Measurements from ENCODE around the gene NPAS3. TPM values are rescaled to one million over a fixed set of nuclear protein-coding genes. Genes with fewer than 3 reads are reported as not detected.
A peak's percentile ranks its signal among the peaks of the same experiment; 100 is the strongest.

The NPAS3 gene
- total RNA-seq, 1 donor from 2014 or later = 6.1 TPM

GRCh38 chr14:32934073-32934880, 4.4 kb upstream of the NPAS3 start:
- DNase-seq (ENCODE audit: low spot score, unreplicated experiment) = peak; percentile 29
- TF ChIP-seq, protein P1, sequence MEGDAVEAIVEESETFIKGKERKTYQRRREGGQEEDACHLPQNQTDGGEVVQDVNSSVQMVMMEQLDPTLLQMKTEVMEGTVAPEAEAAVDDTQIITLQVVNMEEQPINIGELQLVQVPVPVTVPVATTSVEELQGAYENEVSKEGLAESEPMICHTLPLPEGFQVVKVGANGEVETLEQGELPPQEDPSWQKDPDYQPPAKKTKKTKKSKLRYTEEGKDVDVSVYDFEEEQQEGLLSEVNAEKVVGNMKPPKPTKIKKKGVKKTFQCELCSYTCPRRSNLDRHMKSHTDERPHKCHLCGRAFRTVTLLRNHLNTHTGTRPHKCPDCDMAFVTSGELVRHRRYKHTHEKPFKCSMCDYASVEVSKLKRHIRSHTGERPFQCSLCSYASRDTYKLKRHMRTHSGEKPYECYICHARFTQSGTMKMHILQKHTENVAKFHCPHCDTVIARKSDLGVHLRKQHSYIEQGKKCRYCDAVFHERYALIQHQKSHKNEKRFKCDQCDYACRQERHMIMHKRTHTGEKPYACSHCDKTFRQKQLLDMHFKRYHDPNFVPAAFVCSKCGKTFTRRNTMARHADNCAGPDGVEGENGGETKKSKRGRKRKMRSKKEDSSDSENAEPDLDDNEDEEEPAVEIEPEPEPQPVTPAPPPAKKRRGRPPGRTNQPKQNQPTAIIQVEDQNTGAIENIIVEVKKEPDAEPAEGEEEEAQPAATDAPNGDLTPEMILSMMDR (IDR thresholded peaks at IDR 0.05; ENCODE audit: unreplicated experiment) = no peak
- Mint-ChIP-seq H3K27ac (peak overlapping the region; percentile 86), H3K4me1 (ENCODE audit: low read depth) (peaks cover 14% of the 10 kb centered on the region), H3K36me3 (ENCODE audit: insufficient read depth) (no peaks in the 10 kb centered on the region), H3K4me3 (ENCODE audit: low read depth) (peak overlapping the region; percentile 73), H3K27me3 (peaks cover 85% of the 10 kb centered on the region), H3K9me3 (ENCODE audit: low read depth) (no peaks in the 10 kb centered on the region)

DNA sequence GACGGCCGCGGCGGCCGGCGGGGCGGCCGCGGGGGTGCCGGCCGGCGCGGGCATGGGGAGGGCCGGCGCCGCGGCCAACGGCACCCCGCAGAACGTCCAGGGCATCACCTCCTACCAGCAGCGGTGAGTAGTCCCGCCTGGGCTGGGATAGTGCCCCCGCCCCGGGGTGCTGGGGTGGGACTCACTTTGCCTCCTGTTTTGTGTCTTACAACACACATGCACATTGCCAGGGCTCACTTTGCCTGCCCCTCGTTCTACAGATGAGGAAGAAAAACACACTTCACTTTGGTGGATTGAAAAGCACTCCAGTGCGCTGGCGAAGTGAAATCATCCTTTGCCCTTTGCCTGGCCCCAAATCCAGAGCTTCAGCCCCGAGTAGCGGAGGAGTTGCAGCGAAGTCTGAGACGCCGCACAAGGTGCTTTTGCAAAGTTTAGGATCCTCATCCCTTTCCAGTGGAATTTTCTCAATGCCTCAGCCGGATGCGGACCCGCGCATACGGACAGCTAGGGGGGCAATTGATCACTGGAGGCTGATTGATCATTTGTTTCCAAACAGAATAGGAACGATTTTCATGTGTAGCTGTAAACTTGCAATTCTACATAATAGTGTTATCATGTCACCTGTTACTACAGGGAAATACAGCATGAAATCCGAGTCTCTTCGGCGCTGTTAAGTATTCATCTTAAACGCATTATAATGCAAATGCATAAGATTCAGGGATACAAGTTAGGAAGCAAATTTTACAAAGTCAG, 3.6 kb upstream of the NPAS3 start:
- DNase-seq (ENCODE audit: low spot score, unreplicated experiment) = no peak
- Mint-ChIP-seq H3K9me3 (ENCODE audit: low read depth) (no peaks in the 10 kb centered on the region), H3K4me3 (ENCODE audit: low read depth) (peak overlapping the region; percentile 68), H3K27ac (peak overlapping the region; percentile 13), H3K36me3 (ENCODE audit: insufficient read depth) (no peaks in the 10 kb centered on the region), H3K4me1 (ENCODE audit: low read depth) (peaks cover 16% of the 10 kb centered on the region), H3K27me3 (peaks cover 79% of the 10 kb centered on the region)
- TF ChIP-seq, protein P1 (IDR thresholded peaks at IDR 0.05; ENCODE audit: unreplicated experiment) = no peak

- peak overlapping the region; percentile 82 for H3K4me3 Mint-ChIP-seq (ENCODE audit: low read depth)
- H3K9me3 Mint-ChIP-seq (ENCODE audit: low read depth) = no peaks in the 10 kb centered on the region
- H3K36me3 Mint-ChIP-seq (ENCODE audit: insufficient read depth) = no peaks in the 10 kb centered on the region
- peak; percentile 65 for DNase-seq (ENCODE audit: low spot score, unreplicated experiment)
- peaks cover 15% of the 10 kb centered on the region for H3K4me1 Mint-ChIP-seq (ENCODE audit: low read depth)
- TF ChIP-seq, protein P1 (IDR thresholded peaks at IDR 0.05; ENCODE audit: unreplicated experiment) = no peak
- H3K27ac Mint-ChIP-seq = peak overlapping the region; percentile 98
- peaks cover 62% of the 10 kb centered on the region for H3K27me3 Mint-ChIP-seq
Observed at GRCh38 chr14:32939254-32940065, 781 bp downstream of the NPAS3 start.

- Mint-ChIP-seq H3K9me3 (ENCODE audit: low read depth) (no peaks in the 10 kb centered on the region), H3K4me1 (ENCODE audit: low read depth) (peaks cover 13% of the 10 kb centered on the region), H3K27ac (peak overlapping the region; percentile 98), H3K4me3 (ENCODE audit: low read depth) (peak overlapping the region; percentile 82), H3K36me3 (ENCODE audit: insufficient read depth) (no peaks in the 10 kb centered on the region), H3K27me3 (peaks cover 63% of the 10 kb centered on the region)
- DNase-seq (ENCODE audit: low spot score, unreplicated experiment) = no peak
- TF ChIP-seq, protein P1 (IDR thresholded peaks at IDR 0.05; ENCODE audit: unreplicated experiment) = no peak
Observed at GRCh38 chr14:32940066-32940651, 1.5 kb downstream of the NPAS3 start.

Measured in progenitor cell of endocrine pancreas (in vitro differentiated cells).